Cardiac fibroblast (primary cell): Measurements from ENCODE around the gene HIVEP3.

Experiments used
- DNase-seq, 2 donors: peaks; one replicate each; pipeline versions ENCODE4 v3.0.0 to v3.0.0-alpha.2; 2010; ENCODE audit warnings: low read depth in 2 of 2
- H3K4me3 ChIP-seq, 2 donors: replicated peaks in 1 of 2; 1 replicate in 1 of 2; 2 replicates in 1 of 2; pipeline ENCODE4 v1.5.1; 2011; ENCODE audit warnings: low read depth in 2 of 2, low read length in 2 of 2, mild to moderate bottlenecking in 2 of 2, moderate library complexity in 1 of 2
- CTCF ChIP-seq: IDR thresholded peaks from one replicate; pipeline ENCODE4 v1.5.1; 2011; ENCODE audit warnings: low read depth, mild to moderate bottlenecking, low read length, inconsistent platforms

Gene HIVEP3

GRCh38 chr1:41683681-41684500 is 234.8 kb downstream of the HIVEP3 start:
- DNase-seq: no peak
- no peak for TF ChIP-seq CTCF
- H3K4me3 ChIP-seq: no peak overlapping the region

- DNase-seq: peak in 1 of 2 donors; percentile 47
- no peak overlapping the region for H3K4me3 ChIP-seq
- no peak for TF ChIP-seq CTCF
Observed at GRCh38 chr1:41682845-41683625, 235.7 kb downstream of the HIVEP3 start.

GRCh38 chr1:41682149-41682548 is 236.6 kb downstream of the HIVEP3 start:
- DNase-seq: no peak
- H3K4me3 ChIP-seq: no peak overlapping the region
- TF ChIP-seq CTCF: no peak

- DNase-seq: peak; percentile 44 to 79
- no peak overlapping the region for H3K4me3 ChIP-seq
- TF ChIP-seq CTCF: no peak
Observed at GRCh38 chr1:41681331-41682098, 237.2 kb downstream of the HIVEP3 start.

- no peak for DNase-seq
- no peak for TF ChIP-seq CTCF
- no peak overlapping the region for H3K4me3 ChIP-seq
Observed at GRCh38 chr1:41679994-41680393, 238.7 kb downstream of the HIVEP3 start.

- H3K4me3 ChIP-seq: no peak overlapping the region
- TF ChIP-seq CTCF: no peak
- DNase-seq: no peak
Observed at GRCh38 chr1:41679531-41679930, 239.2 kb downstream of the HIVEP3 start.
